GM12878 (cell line): ENCODE data around the gene ADPGK. TPM values are rescaled to one million over a fixed set of nuclear protein-coding genes. Genes with fewer than 3 reads are reported as not detected.

ENCODE experiments used
- ATAC-seq: fragments of 200-7000 bp; cut with Tn5 transposase; 3 replicates; pipeline ENCODE4 v1.9.1; 2020; ENCODE audit warnings: mild to moderate bottlenecking, moderate library complexity
- BruUV-seq: library from RNA; stranded (reverse); fragments of 400-500 nt; replicated peaks from 2 replicates; lab custom pipeline; 2021; lab: Mats Ljungman, UMichigan
- CTCF ChIA-PET: fragments of 300-600 bp; sonication (Branson Sonifier 250); formaldehyde crosslinking; extraction: SDS; loops from one replicate; lab custom pipeline; 2021; ENCODE audit warnings: inconsistent platforms; lab: Yijun Ruan, JAX
- POLR2A ChIA-PET: fragments of 350-600 bp; formaldehyde crosslinking; extraction: SDS; loops from one replicate; lab custom pipeline; 2021; ENCODE audit warnings: inconsistent platforms; lab: Charles Lee
- RAD21 ChIA-PET: fragments of 300-600 bp; sonication (Branson Sonifier 250); formaldehyde crosslinking; loops from one replicate; lab custom pipeline; 2023; ENCODE audit warnings: antibody characterized with exemption; ENCODE audit not compliant: unreplicated experiment; lab: Charles Lee
- SMC1A ChIA-PET: fragments of 300-600 bp; sonication (Branson Sonifier 250); formaldehyde crosslinking; loops from one replicate; lab custom pipeline; 2023; ENCODE audit not compliant: unreplicated experiment, uncharacterized antibody; lab: Charles Lee
- DNase-seq: peaks from one replicate; pipeline ENCODE4 v3.0.0-alpha.2; 2011; ENCODE audit warnings: low read depth, low spot score
- FAIRE-seq: peaks from 3 replicates; lab custom pipeline; 2011; peaks lifted over from hg19 to GRCh38; lab: Jason Lieb, UNC
- H2AFZ ChIP-seq: 2 replicates; pipeline ENCODE4 v1.6.0; 2011; ENCODE audit warnings: low read depth, low read length, control low read depth; ENCODE audit not compliant: control insufficient read depth
- H3K27ac ChIP-seq: 2 replicates; pipeline ENCODE4 v1.5.1; 2011; ENCODE audit warnings: control low read depth; ENCODE audit not compliant: control insufficient read depth, insufficient read depth
- H3K27me3 ChIP-seq, 2 experiments: replicated peaks in 1 of 2; 2 replicates each; pipeline versions ENCODE4 v1.6.0 to v1.6.1; 2011; ENCODE audit warnings: low read length in 1 of 2; ENCODE audit not compliant: control insufficient read depth in 2 of 2, insufficient read depth in 2 of 2
- H3K36me3 ChIP-seq, 2 experiments: 2 replicates each; pipeline ENCODE4 v1.5.1; 2011; ENCODE audit warnings: low read length in 1 of 2; ENCODE audit not compliant: control insufficient read depth in 2 of 2, insufficient read depth in 2 of 2
- H3K4me1 ChIP-seq: 2 replicates; pipeline ENCODE4 v1.6.1; 2011; ENCODE audit warnings: mild to moderate bottlenecking, low read length, moderate library complexity, mixed read lengths; ENCODE audit not compliant: control insufficient read depth, insufficient read depth
- H3K4me2 ChIP-seq: 2 replicates; pipeline ENCODE4 v1.6.0; 2011; ENCODE audit warnings: control low read depth; ENCODE audit not compliant: control insufficient read depth, insufficient read depth
- H3K4me3 ChIP-seq: fragments of 200-600 bp; sonication (generic); 2 replicates; pipeline ENCODE4 v1.5.1; 2016
- H3K79me2 ChIP-seq: 2 replicates; pipeline ENCODE4 v1.6.0; 2011; ENCODE audit warnings: low read length; ENCODE audit not compliant: control insufficient read depth, insufficient read depth
- H3K9ac ChIP-seq: 2 replicates; pipeline ENCODE4 v1.8.0; 2011; ENCODE audit warnings: low read length, control low read depth, mixed read lengths; ENCODE audit not compliant: control insufficient read depth, insufficient read depth
- H3K9me3 ChIP-seq: replicated peaks from 3 replicates; pipeline ENCODE4 v1.5.1; 2011; ENCODE audit warnings: mild to moderate bottlenecking, low read length; ENCODE audit not compliant: control insufficient read depth, insufficient read depth
- H4K20me1 ChIP-seq: 2 replicates; pipeline ENCODE4 v1.6.0; 2011; ENCODE audit not compliant: control insufficient read depth, insufficient read depth
- ATF3 ChIP-seq: IDR thresholded peaks from 2 replicates; pipeline ENCODE4 v1.6.1; 2011; ENCODE audit warnings: low read depth, mild to moderate bottlenecking, low read length, moderate library complexity, borderline replicate concordance; ENCODE audit errors: extremely low read depth
- CEBPB ChIP-seq, 2 experiments: fragments of 150-350 bp in 1 of 2; IDR thresholded peaks; 2 replicates each; pipeline ENCODE4 v1.6.1; 2012 to 2014; ENCODE audit warnings: low read depth in 2 of 2, low read length in 2 of 2, borderline replicate concordance in 1 of 2, inconsistent platforms in 1 of 2
- EZH2 ChIP-seq: IDR thresholded peaks from 2 replicates; pipeline ENCODE4 v1.6.1; 2012; ENCODE audit warnings: low read depth, mild to moderate bottlenecking, control low read depth, inconsistent platforms, low read length, borderline replicate concordance; ENCODE audit not compliant: control insufficient read depth
- HDAC2 ChIP-seq: fragments of 200-600 bp; sonication (generic); IDR thresholded peaks from 2 replicates; pipeline ENCODE4 v1.6.1; 2017
- HDGF ChIP-seq: fragments of 450-650 bp; IDR thresholded peaks from 2 replicates; pipeline ENCODE4 v1.6.1; 2016; ENCODE audit warnings: antibody characterized with exemption
- MEF2B ChIP-seq: fragments of 450-650 bp; IDR thresholded peaks from 2 replicates; pipeline ENCODE4 v1.6.1; 2018; ENCODE audit warnings: mild to moderate bottlenecking, moderate library complexity; ENCODE audit not compliant: partially characterized antibody, poor library complexity, severe bottlenecking
- SMAD1 ChIP-seq: fragments of 450-650 bp; IDR thresholded peaks from 2 replicates; pipeline ENCODE4 v1.6.1; 2018; ENCODE audit warnings: mild to moderate bottlenecking, low read depth; ENCODE audit not compliant: partially characterized antibody
- WGBS: methylation state at CpG from one replicate; pipeline ENCODE4 v1.1.6; 2016; ENCODE audit warnings: low lambda C conversion rate; ENCODE audit not compliant: insufficient replicate concordance, insufficient coverage; ENCODE audit errors: missing lambda C conversion rate; 5-methylcytosine and 5-hydroxymethylcytosine counted together
- in situ Hi-C: fragments of 300-500 bp; cut with MboI; formaldehyde crosslinking; loops from 9 replicates; pipeline ENCODE4 v1.14.3; 2018; ENCODE audit warnings: mixed read lengths
- intact Hi-C: fragments of 100-400 bp; cut with micrococcal nuclease; formaldehyde crosslinking; loops from one replicate; pipeline ENCODE4 v1.14.2; 2022; ENCODE audit not compliant: unreplicated experiment
- polyA plus RNA-seq, 11 experiments: library from polyadenylated mRNA; depleted of rRNA in 4 of 11; unstranded in 6 of 11; stranded (reverse) in 5 of 11; fragments of >200 nt; fragmentation: Nextera tagmentation in 4 of 11; fragmentation: Illumina TruSeq in 1 of 11; extraction: Ambion mirVana in 4 of 11; extraction: Trizol in 1 of 11; gene quantifications; 1 replicate in 1 of 11; 2 replicates in 10 of 11; pipeline versions ENCODE4 v1.2.1 to v1.2.3, GENCODE V29; 2011 to 2016; ENCODE audit warnings: inconsistent platforms in 2 of 11, missing spikeins in 2 of 11, low read depth in 1 of 11
- total RNA-seq, 4 experiments: library from RNA; depleted of rRNA in 3 of 4; stranded (reverse); fragments of >200 nt in 3 of 4; fragmentation: Illumina TruSeq in 1 of 4; extraction: Trizol in 1 of 4; gene quantifications; 2 replicates each; pipeline versions ENCODE4 v1.2.1 to v1.2.3, GENCODE V29; 2013 to 2021
- TF ChIP-seq, protein P1 (sequence below): IDR thresholded peaks from 2 replicates; pipeline ENCODE4 v1.6.1; 2012; ENCODE audit warnings: mild to moderate bottlenecking, low read depth, low read length

The ADPGK gene
- total and polyA plus RNA-seq, 10 of the 15 experiments (the other 5 are each of a cell fraction or from before 2014, with no cell fraction given): 13.8 to 146 (median 56.7) TPM

DNA sequence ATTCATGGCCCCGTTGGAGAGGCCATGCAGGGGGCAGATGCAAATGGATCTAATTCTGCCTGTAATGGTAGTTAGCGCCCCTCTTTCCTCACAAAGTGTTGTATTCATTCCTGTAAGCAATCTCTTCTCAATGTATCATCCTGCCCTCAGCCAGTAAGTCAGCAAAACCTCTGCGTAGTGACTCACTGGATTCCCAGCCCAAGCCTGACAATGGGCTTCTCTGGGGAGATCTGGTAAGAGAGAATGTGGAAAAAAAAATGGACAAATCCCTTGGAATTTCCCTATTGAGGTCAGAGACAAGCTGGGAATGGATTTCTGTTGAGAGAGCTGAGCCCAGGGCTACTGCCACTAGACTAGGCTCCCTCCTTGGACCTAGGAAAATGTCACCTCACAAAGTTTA, 25.4 kb downstream of the ADPGK start:
- POLR2A ChIA-PET: no interaction called here
- Histone ChIP-seq H3K4me2 (no peak overlapping the region), H3K4me1 (no peaks in the 10 kb centered on the region)
- TF ChIP-seq SMAD1 (no peak), EZH2 (no peak), MEF2B (no peak), ATF3 (no peak), HDGF (no peak), HDAC2 (no peak), CEBPB (IDR thresholded peaks at IDR 0.05; ENCODE audit: borderline replicate concordance in 1 of 2, low read depth in 2 of 2, low read length in 2 of 2) (no peak)
- TF ChIP-seq, protein P1, sequence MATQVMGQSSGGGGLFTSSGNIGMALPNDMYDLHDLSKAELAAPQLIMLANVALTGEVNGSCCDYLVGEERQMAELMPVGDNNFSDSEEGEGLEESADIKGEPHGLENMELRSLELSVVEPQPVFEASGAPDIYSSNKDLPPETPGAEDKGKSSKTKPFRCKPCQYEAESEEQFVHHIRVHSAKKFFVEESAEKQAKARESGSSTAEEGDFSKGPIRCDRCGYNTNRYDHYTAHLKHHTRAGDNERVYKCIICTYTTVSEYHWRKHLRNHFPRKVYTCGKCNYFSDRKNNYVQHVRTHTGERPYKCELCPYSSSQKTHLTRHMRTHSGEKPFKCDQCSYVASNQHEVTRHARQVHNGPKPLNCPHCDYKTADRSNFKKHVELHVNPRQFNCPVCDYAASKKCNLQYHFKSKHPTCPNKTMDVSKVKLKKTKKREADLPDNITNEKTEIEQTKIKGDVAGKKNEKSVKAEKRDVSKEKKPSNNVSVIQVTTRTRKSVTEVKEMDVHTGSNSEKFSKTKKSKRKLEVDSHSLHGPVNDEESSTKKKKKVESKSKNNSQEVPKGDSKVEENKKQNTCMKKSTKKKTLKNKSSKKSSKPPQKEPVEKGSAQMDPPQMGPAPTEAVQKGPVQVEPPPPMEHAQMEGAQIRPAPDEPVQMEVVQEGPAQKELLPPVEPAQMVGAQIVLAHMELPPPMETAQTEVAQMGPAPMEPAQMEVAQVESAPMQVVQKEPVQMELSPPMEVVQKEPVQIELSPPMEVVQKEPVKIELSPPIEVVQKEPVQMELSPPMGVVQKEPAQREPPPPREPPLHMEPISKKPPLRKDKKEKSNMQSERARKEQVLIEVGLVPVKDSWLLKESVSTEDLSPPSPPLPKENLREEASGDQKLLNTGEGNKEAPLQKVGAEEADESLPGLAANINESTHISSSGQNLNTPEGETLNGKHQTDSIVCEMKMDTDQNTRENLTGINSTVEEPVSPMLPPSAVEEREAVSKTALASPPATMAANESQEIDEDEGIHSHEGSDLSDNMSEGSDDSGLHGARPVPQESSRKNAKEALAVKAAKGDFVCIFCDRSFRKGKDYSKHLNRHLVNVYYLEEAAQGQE: no peak
- TF ChIP-seq, all 136 proteins: peak for 0
- FAIRE-seq: no peak
- DNase-seq: no peak
- in situ Hi-C loops: no loop called here
- RAD21 ChIA-PET: no interaction called here
- peaks cover 15 to 39% of the 10 kb centered on the region in 2 experiments for H3K36me3 ChIP-seq
- no peak overlapping the region for H3K4me3 ChIP-seq
- 60% methylated on average over 3 of the region's 3 CpGs for WGBS
- no peak for ATAC-seq
- no peaks in the 10 kb centered on the region for H4K20me1 ChIP-seq
- SMC1A ChIA-PET: interaction anchor here (1.6 kb wide), 1 partner anchor 37 kb away, joined by 7 read pairs; no protein-coding TSS in a partner anchor
- CTCF ChIA-PET: no interaction called here
- intact Hi-C loops: no loop called here
- no TSS peak for BruUV-seq
- H3K27ac ChIP-seq: no peak overlapping the region
- no peaks in the 10 kb centered on the region for H3K27me3 ChIP-seq
- H3K9me3 ChIP-seq: no peaks in the 10 kb centered on the region
- H2AFZ ChIP-seq: no peak overlapping the region
- no peak overlapping the region for H3K9ac ChIP-seq
- H3K79me2 ChIP-seq: no peaks in the 10 kb centered on the region; the same call in 1 of the 2 replicates
